SK-N-SH (cell line): ENCODE data around the gene OR52L1.

Experiments used
- CHD2 ChIP-seq: fragments of 150-350 bp; IDR thresholded peaks from 2 replicates; pipeline ENCODE4 v1.6.1; 2018; ENCODE audit warnings: low read length; ENCODE audit not compliant: partially characterized antibody
- FOXJ3 ChIP-seq: sonication (generic); formaldehyde crosslinking; IDR thresholded peaks from 2 replicates; pipeline ENCODE4 v1.5.1; 2020; ENCODE audit warnings: mild to moderate bottlenecking, missing genetic modification reagents
- NFIC ChIP-seq: IDR thresholded peaks from 2 replicates; pipeline ENCODE4 v1.4.0; 2012; ENCODE audit warnings: borderline replicate concordance
- RAD21 ChIP-seq: IDR thresholded peaks from 2 replicates; pipeline ENCODE4 v1.6.1; 2012; ENCODE audit warnings: mild to moderate bottlenecking, low read length
- SIN3A ChIP-seq: IDR thresholded peaks from 2 replicates; pipeline ENCODE4 v1.6.1; 2012; ENCODE audit warnings: low read depth, mild to moderate bottlenecking, low read length, moderate library complexity, borderline replicate concordance
- SMC3 ChIP-seq: IDR thresholded peaks from 2 replicates; pipeline ENCODE4 v1.6.1; 2012; ENCODE audit warnings: low read depth, low read length, improper control_type of control experiment
- TF ChIP-seq, protein P1 (sequence below): IDR thresholded peaks from 2 replicates; pipeline ENCODE4 v1.6.1; 2012; ENCODE audit warnings: mild to moderate bottlenecking, low read depth, low read length, moderate library complexity
- TF ChIP-seq, protein P2 (sequence below): fragments of 200-600 bp; sonication (generic); IDR thresholded peaks from 2 replicates; pipeline ENCODE4 v1.6.1; 2017; ENCODE audit warnings: antibody characterized with exemption, mild to moderate bottlenecking, moderate library complexity

DNA sequence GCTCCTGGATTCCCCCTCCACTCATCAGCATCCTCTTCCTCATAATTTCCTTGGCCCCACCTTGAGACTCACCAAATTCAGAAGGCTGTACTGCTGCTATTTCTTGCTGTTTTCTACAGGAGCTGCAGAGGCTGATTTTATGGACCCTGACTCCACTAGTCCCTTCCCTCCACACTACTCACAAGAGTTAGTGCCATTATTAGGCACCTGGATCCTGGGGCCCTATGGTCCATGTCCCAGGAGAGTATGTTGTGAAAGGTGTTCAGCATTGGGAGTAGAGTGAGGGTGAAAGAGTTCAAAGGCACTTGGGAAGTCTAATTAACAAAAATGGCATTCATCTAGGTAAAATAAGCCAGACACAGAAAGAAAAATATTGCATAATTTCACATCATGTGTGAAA lies 20.1 kb upstream of the OR52L1 start, which contains the start of gene OR56A4:
- TF ChIP-seq, protein P1, sequence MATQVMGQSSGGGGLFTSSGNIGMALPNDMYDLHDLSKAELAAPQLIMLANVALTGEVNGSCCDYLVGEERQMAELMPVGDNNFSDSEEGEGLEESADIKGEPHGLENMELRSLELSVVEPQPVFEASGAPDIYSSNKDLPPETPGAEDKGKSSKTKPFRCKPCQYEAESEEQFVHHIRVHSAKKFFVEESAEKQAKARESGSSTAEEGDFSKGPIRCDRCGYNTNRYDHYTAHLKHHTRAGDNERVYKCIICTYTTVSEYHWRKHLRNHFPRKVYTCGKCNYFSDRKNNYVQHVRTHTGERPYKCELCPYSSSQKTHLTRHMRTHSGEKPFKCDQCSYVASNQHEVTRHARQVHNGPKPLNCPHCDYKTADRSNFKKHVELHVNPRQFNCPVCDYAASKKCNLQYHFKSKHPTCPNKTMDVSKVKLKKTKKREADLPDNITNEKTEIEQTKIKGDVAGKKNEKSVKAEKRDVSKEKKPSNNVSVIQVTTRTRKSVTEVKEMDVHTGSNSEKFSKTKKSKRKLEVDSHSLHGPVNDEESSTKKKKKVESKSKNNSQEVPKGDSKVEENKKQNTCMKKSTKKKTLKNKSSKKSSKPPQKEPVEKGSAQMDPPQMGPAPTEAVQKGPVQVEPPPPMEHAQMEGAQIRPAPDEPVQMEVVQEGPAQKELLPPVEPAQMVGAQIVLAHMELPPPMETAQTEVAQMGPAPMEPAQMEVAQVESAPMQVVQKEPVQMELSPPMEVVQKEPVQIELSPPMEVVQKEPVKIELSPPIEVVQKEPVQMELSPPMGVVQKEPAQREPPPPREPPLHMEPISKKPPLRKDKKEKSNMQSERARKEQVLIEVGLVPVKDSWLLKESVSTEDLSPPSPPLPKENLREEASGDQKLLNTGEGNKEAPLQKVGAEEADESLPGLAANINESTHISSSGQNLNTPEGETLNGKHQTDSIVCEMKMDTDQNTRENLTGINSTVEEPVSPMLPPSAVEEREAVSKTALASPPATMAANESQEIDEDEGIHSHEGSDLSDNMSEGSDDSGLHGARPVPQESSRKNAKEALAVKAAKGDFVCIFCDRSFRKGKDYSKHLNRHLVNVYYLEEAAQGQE: no peak
- TF ChIP-seq NFIC (no peak), SMC3 (no peak), CHD2 (no peak), SIN3A (no peak), RAD21 (no peak), FOXJ3 (CRISPR knock-in tag) (no peak)
- TF ChIP-seq, protein P2, sequence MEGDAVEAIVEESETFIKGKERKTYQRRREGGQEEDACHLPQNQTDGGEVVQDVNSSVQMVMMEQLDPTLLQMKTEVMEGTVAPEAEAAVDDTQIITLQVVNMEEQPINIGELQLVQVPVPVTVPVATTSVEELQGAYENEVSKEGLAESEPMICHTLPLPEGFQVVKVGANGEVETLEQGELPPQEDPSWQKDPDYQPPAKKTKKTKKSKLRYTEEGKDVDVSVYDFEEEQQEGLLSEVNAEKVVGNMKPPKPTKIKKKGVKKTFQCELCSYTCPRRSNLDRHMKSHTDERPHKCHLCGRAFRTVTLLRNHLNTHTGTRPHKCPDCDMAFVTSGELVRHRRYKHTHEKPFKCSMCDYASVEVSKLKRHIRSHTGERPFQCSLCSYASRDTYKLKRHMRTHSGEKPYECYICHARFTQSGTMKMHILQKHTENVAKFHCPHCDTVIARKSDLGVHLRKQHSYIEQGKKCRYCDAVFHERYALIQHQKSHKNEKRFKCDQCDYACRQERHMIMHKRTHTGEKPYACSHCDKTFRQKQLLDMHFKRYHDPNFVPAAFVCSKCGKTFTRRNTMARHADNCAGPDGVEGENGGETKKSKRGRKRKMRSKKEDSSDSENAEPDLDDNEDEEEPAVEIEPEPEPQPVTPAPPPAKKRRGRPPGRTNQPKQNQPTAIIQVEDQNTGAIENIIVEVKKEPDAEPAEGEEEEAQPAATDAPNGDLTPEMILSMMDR: no peak
